HCT116 (cell line): ENCODE measurements around the gene PTGR1. TPM values are rescaled to one million over a fixed set of nuclear protein-coding genes. Genes with fewer than 3 reads are reported as not detected.

Source experiments
- ATAC-seq: fragments of 200-7000 bp; cut with Tn5 transposase; 2 replicates; pipeline ENCODE4 v1.9.1; 2020; ENCODE audit warnings: mild to moderate bottlenecking, moderate library complexity
- BruUV-seq: library from RNA; stranded (reverse); fragments of 400-500 nt; replicated peaks from 2 replicates; lab custom pipeline; 2021; lab: Mats Ljungman, UMichigan
- CTCF ChIA-PET: fragments of 300-600 bp; sonication (Branson Sonifier 250); formaldehyde crosslinking; loops from one replicate; lab custom pipeline; 2021; ENCODE audit warnings: antibody characterized with exemption; lab: Charles Lee
- POLR2A ChIA-PET: fragments of 300-600, 350-600 bp; sonication (Branson Sonifier 250); formaldehyde crosslinking; loops from one replicate; lab custom pipeline; 2021; ENCODE audit warnings: antibody characterized with exemption; lab: Charles Lee
- RAD21 ChIA-PET, 2 experiments: fragments of 300-600 bp; sonication (Branson Sonifier 250); formaldehyde crosslinking; loops; one replicate each; lab custom pipeline; 2023; ENCODE audit warnings: low total read pairs in 2 of 2; ENCODE audit not compliant: uncharacterized antibody in 2 of 2, unreplicated experiment in 2 of 2, low non-redundant PET in 1 of 2; lab: Charles Lee
- DNase-seq: peaks from one replicate; pipeline ENCODE4 v3.0.0-alpha.2; 2010; ENCODE audit warnings: low read depth, low spot score
- H2AFZ ChIP-seq: fragments of 200-600 bp; shearing (Covaris generic), sonication (generic); 2 replicates; pipeline ENCODE4 v1.6.1; 2017; ENCODE audit warnings: low read depth, mixed run types, mixed read lengths, antibody characterized with exemption, low read length; ENCODE audit not compliant: poor library complexity, severe bottlenecking
- H3K27ac ChIP-seq: 2 replicates; pipeline ENCODE4 v1.5.1; 2012; ENCODE audit warnings: low read depth, low read length
- H3K27me3 ChIP-seq: fragments of 200-600 bp; sonication (generic); 2 replicates; pipeline ENCODE4 v1.6.1; 2016; ENCODE audit warnings: mixed run types, low read length, mixed read lengths; ENCODE audit not compliant: insufficient read depth
- H3K36me3 ChIP-seq, 2 experiments: fragments of 200-500 bp in 1 of 2; fragments of 200-600 bp in 1 of 2; sonication (Bioruptor generic) in 1 of 2; sonication (generic) in 1 of 2; 2 replicates each; pipeline versions ENCODE4 v1.5.1 to v1.6.1; 2014 to 2016; ENCODE audit warnings: low read length in 2 of 2, inconsistent platforms in 1 of 2, mixed read lengths in 1 of 2, mixed run types in 1 of 2; ENCODE audit not compliant: insufficient read depth in 2 of 2, control insufficient read depth in 1 of 2
- H3K4me1 ChIP-seq, 2 experiments: fragments of 200-600 bp in 1 of 2; sonication (generic) in 1 of 2; 2 replicates each; pipeline versions ENCODE4 v1.5.1 to v1.6.1; 2012 to 2017; ENCODE audit warnings: low read length in 2 of 2, inconsistent platforms in 1 of 2, mild to moderate bottlenecking in 1 of 2, mixed read lengths in 1 of 2, mixed run types in 1 of 2, moderate library complexity in 1 of 2; ENCODE audit not compliant: insufficient read depth in 2 of 2, control insufficient read depth in 1 of 2
- H3K4me2 ChIP-seq: fragments of 200-600 bp; sonication (generic); 2 replicates; pipeline ENCODE4 v1.6.1; 2017; ENCODE audit warnings: mixed run types, low read length, mixed read lengths
- H3K4me3 ChIP-seq, 2 experiments: fragments of 200-600 bp in 1 of 2; sonication (generic) in 1 of 2; replicated peaks in 1 of 2; 2 replicates each; pipeline ENCODE4 v1.5.1; 2011 to 2016; ENCODE audit warnings: low read length in 2 of 2, control low read depth in 1 of 2, low read depth in 1 of 2, mild to moderate bottlenecking in 1 of 2, mixed read lengths in 1 of 2, mixed run types in 1 of 2
- H3K79me2 ChIP-seq: fragments of 200-600 bp; sonication (generic); 2 replicates; pipeline ENCODE4 v1.6.1; 2017; ENCODE audit warnings: mild to moderate bottlenecking, mixed run types, low read length, moderate library complexity, mixed read lengths; ENCODE audit not compliant: insufficient read depth
- H3K9ac ChIP-seq: fragments of 200-600 bp; sonication (generic); 2 replicates; pipeline ENCODE4 v1.6.1; 2016; ENCODE audit warnings: low read length, mixed read lengths
- H3K9me2 ChIP-seq: fragments of 200-600 bp; sonication (generic), shearing (Covaris generic); 2 replicates; pipeline ENCODE4 v1.6.1; 2017; ENCODE audit warnings: mixed run types, mild to moderate bottlenecking, moderate library complexity; ENCODE audit not compliant: insufficient read depth
- H3K9me3 ChIP-seq, 2 experiments: fragments of 200-500 bp in 1 of 2; fragments of 200-600 bp in 1 of 2; sonication (Bioruptor generic) in 1 of 2; sonication (generic) in 1 of 2; 2 replicates each; pipeline ENCODE4 v1.6.1; 2014 to 2017; ENCODE audit warnings: low read length in 2 of 2, mixed read lengths in 2 of 2, inconsistent platforms in 1 of 2, low read depth in 1 of 2, mild to moderate bottlenecking in 1 of 2, mixed run types in 1 of 2, moderate library complexity in 1 of 2; ENCODE audit not compliant: control insufficient read depth in 1 of 2, insufficient read depth in 1 of 2
- H4K20me1 ChIP-seq: fragments of 200-600 bp; sonication (generic), shearing (Covaris generic); 2 replicates; pipeline ENCODE4 v1.6.1; 2017; ENCODE audit warnings: mixed run types, mild to moderate bottlenecking, moderate library complexity; ENCODE audit not compliant: insufficient read depth
- CEBPB ChIP-seq: IDR thresholded peaks from 2 replicates; pipeline ENCODE4 v1.6.1; 2012; ENCODE audit warnings: low read depth
- EGR1 ChIP-seq: IDR thresholded peaks from 2 replicates; pipeline ENCODE4 v1.6.1; 2012; ENCODE audit warnings: low read depth
- EZH2 ChIP-seq: fragments of 200-600 bp; sonication (generic); IDR thresholded peaks from 2 replicates; pipeline ENCODE4 v1.6.1; 2017; ENCODE audit warnings: antibody characterized with exemption, mixed run types
- EZH2phosphoT487 ChIP-seq: fragments of 200-600 bp; IDR thresholded peaks from 2 replicates; pipeline ENCODE4 v1.6.1; 2018; ENCODE audit warnings: antibody characterized with exemption, borderline replicate concordance
- FOSL1 ChIP-seq: IDR thresholded peaks from 2 replicates; pipeline ENCODE4 v1.6.1; 2012; ENCODE audit warnings: low read depth
- JUND ChIP-seq: IDR thresholded peaks from 2 replicates; pipeline ENCODE4 v1.6.1; 2012
- POLR2AphosphoS5 ChIP-seq: IDR thresholded peaks from 2 replicates; pipeline ENCODE4 v1.6.1; 2011; ENCODE audit warnings: mild to moderate bottlenecking, low read depth, low read length, moderate library complexity
- REST ChIP-seq: IDR thresholded peaks from 2 replicates; pipeline ENCODE4 v1.6.1; 2012; ENCODE audit warnings: low read depth
- SP1 ChIP-seq: IDR thresholded peaks from 2 replicates; pipeline ENCODE4 v1.6.1; 2012; ENCODE audit warnings: low read depth
- TCF7L2 ChIP-seq: IDR thresholded peaks from 2 replicates; pipeline ENCODE4 v1.7.0; 2011; ENCODE audit warnings: borderline replicate concordance, inconsistent platforms; ENCODE audit not compliant: insufficient read depth, insufficient read length; ENCODE audit errors: extremely low read depth
- ZFX ChIP-seq: fragments of 450-650 bp; IDR thresholded peaks from 2 replicates; pipeline ENCODE4 v1.6.1; 2017
- intact Hi-C: fragments of 100-400 bp; cut with micrococcal nuclease; formaldehyde crosslinking; loops from 2 replicates; pipeline ENCODE4 v1.10.0; 2022
- total RNA-seq: library from RNA; stranded (reverse); gene quantifications from one replicate; pipeline ENCODE4 v1.2.1, GENCODE V29; 2021; ENCODE audit not compliant: unreplicated experiment

The PTGR1 gene
- total RNA-seq, 1 experiment from 2014 or later = 53.9 TPM

- no peak overlapping the region for H3K9ac ChIP-seq
- POLR2A ChIA-PET = no interaction called here
- intact Hi-C loops = no loop called here
- DNase-seq = no peak
- no peak overlapping the region for H3K27ac ChIP-seq
- H3K27me3 ChIP-seq = no peaks in the 10 kb centered on the region
- H2AFZ ChIP-seq = no peak overlapping the region
- BruUV-seq = no TSS peak
- TF ChIP-seq CEBPB (no peak), SP1 (no peak), EZH2phosphoT487 (no peak), EGR1 (no peak), FOSL1 (no peak), REST (no peak), POLR2AphosphoS5 (no peak), ZFX (no peak), TCF7L2 (no peak), EZH2 (no peak), JUND (no peak)
- RAD21 ChIA-PET = no interaction called here
- H3K9me3 ChIP-seq = no peaks in the 10 kb centered on the region
- H4K20me1 ChIP-seq = no peaks in the 10 kb centered on the region
- H3K36me3 ChIP-seq = peaks cover 44 to 47% of the 10 kb centered on the region in 2 experiments; a peak in 3 of 4 replicates
- no peaks in the 10 kb centered on the region for H3K9me2 ChIP-seq
- no peaks in the 10 kb centered on the region for H3K4me1 ChIP-seq
- no peak overlapping the region for H3K4me2 ChIP-seq
- H3K4me3 ChIP-seq = no peak overlapping the region
- no peak for ATAC-seq
- CTCF ChIA-PET = no interaction called here
- H3K79me2 ChIP-seq = no peaks in the 10 kb centered on the region
Observed at GRCh38 chr9:111582888-111583287, 16.6 kb downstream of the PTGR1 start.
